GM19351 (cell line): Measurements from ENCODE around the gene KRT37.

Source experiments
- ATAC-seq: cut with Tn5 transposase; IDR thresholded peaks from one replicate; pipeline ENCODE4 v1.9.1; 2021; ENCODE audit warnings: mild to moderate bottlenecking, moderate library complexity; ENCODE audit not compliant: unreplicated experiment

The KRT37 gene

DNA sequence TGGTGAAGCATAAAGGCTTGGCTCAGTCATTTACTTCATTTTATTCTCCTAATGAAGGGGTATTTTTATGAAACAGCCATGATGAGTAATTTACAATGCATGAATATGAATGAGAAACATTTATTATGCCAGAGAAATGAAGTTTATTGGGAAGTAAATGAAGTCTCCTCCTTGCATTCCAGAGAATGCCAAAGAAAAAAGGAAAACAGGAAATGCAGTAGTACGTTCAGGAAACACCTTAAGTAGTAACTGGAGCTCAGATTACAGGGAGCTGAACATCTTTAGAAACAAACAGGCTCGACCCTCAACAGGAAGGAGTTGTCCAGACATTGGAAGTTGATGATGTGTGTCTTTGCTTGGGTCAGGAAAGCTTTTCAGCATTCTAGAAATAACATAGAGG lies 46.8 kb downstream of the KRT37 start:
- no peak for ATAC-seq
